C4-2B (cell line): ENCODE data around the gene PLEKHA8.

Experiments
- CTCF ChIP-seq: fragments of 450-650 bp; conservative IDR thresholded peaks from 2 replicates; pipeline ENCODE4 v1.5.1; 2017; ENCODE audit warnings: mild to moderate bottlenecking
- ZFX ChIP-seq: fragments of 450-650 bp; IDR thresholded peaks from 2 replicates; pipeline ENCODE4 v1.6.1; 2017

- TF ChIP-seq CTCF, result no peak
- TF ChIP-seq ZFX, result no peak
Measured at GRCh38 chr7:30148951-30149459, 120.8 kb downstream of the PLEKHA8 start.
